GM12878 (cell line): ENCODE measurements around the gene BTBD9.

Experiments
- ATF3 ChIP-seq: IDR thresholded peaks from 2 replicates; pipeline ENCODE4 v1.6.1; 2011; ENCODE audit warnings: low read depth, mild to moderate bottlenecking, low read length, moderate library complexity, borderline replicate concordance; ENCODE audit errors: extremely low read depth
- CTCF ChIP-seq, 3 experiments: IDR thresholded peaks in 2 of 3; conservative IDR thresholded peaks in 1 of 3; 2 replicates each; pipeline ENCODE4 v1.5.1; 2011; ENCODE audit warnings: low read depth in 3 of 3, low read length in 3 of 3, mild to moderate bottlenecking in 3 of 3, control low read depth in 2 of 3, moderate library complexity in 2 of 3, inconsistent platforms in 1 of 3, mixed read lengths in 1 of 3; ENCODE audit not compliant: control insufficient read depth in 2 of 3, insufficient read depth in 1 of 3; ENCODE audit errors: extremely low read depth in 1 of 3
- ESRRA ChIP-seq: IDR thresholded peaks from 2 replicates; pipeline ENCODE4 v1.6.1; 2012; ENCODE audit warnings: mild to moderate bottlenecking, low read length, improper control_type of control experiment
- KLF5 ChIP-seq: fragments of 450-650 bp; IDR thresholded peaks from 2 replicates; pipeline ENCODE4 v1.6.1; 2014; ENCODE audit warnings: mild to moderate bottlenecking; ENCODE audit not compliant: partially characterized antibody
- MYC ChIP-seq: IDR thresholded peaks from 2 replicates; pipeline ENCODE4 v1.6.1; 2011; ENCODE audit warnings: mild to moderate bottlenecking, low read length, moderate library complexity, inconsistent platforms; ENCODE audit not compliant: insufficient read depth, insufficient replicate concordance, insufficient read length, severe bottlenecking
- POLR2A ChIP-seq: IDR thresholded peaks from 2 replicates; pipeline ENCODE4 v1.6.1; 2011; ENCODE audit warnings: low read depth, mild to moderate bottlenecking, low read length
- POLR2AphosphoS5 ChIP-seq: IDR thresholded peaks from 2 replicates; pipeline ENCODE4 v1.6.1; 2011; ENCODE audit warnings: mild to moderate bottlenecking, low read length, inconsistent platforms
- REST ChIP-seq: IDR thresholded peaks from 2 replicates; pipeline ENCODE4 v1.6.1; 2012; ENCODE audit warnings: mild to moderate bottlenecking, low read depth, low read length
- RFX5 ChIP-seq: IDR thresholded peaks from 2 replicates; pipeline ENCODE4 v1.6.1; 2011; ENCODE audit warnings: low read depth, low read length, improper control_type of control experiment
- SMARCA5 ChIP-seq: fragments of 450-650 bp; IDR thresholded peaks from 2 replicates; pipeline ENCODE4 v1.6.1; 2017; ENCODE audit warnings: mild to moderate bottlenecking
- SPI1 ChIP-seq: IDR thresholded peaks from 2 replicates; pipeline ENCODE4 v1.6.1; 2011; ENCODE audit warnings: low read depth, mild to moderate bottlenecking, low read length, moderate library complexity, borderline replicate concordance; ENCODE audit not compliant: insufficient read depth

GRCh38 chr6:38185752-38186151, 454.0 kb downstream of the BTBD9 start:
- TF ChIP-seq KLF5 (no peak), POLR2A (no peak), CTCF (IDR thresholded peaks at IDR 0.05 in 2 of 3, conservative IDR thresholded peaks at IDR 0.05 in 1 of 3; ENCODE audit: control insufficient read depth in 2 of 3, extremely low read depth in 1 of 3, insufficient read depth in 1 of 3, low read depth in 3 of 3, low read length in 3 of 3) (no peak), ESRRA (no peak), SMARCA5 (no peak), POLR2AphosphoS5 (no peak), MYC (no peak), ATF3 (no peak), SPI1 (no peak), REST (no peak), RFX5 (no peak)
